ENCODE data around the gene KRT15. TPM values are rescaled to one million over a fixed set of nuclear protein-coding genes. Genes with fewer than 3 reads are reported as not detected.

KRT15 gene
- polyA plus RNA-seq, 1 of the 3 experiments (the other 2 are of a cell fraction), result 16.9 TPM

DNA sequence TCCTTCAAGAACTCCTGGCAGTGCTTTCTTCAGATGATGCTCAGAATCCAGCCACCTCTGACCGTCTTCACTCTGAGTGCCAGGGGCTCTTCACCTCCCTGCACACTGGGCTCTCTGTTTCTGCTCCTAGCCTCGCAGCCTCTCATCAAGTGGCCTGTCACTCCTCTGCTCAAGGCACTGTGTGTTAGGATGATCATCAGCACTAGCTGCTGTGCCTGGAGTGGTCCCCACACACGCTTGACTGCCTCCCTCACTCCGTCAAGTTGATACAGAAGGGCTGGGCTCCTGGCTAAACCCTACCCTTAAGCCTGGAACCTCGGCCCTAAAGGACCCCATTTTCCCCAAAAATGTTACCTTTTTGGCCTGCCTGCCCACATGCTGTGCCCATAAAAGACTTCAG lies 37.6 kb upstream of the KRT15 start (continued):
- TF ChIP-seq EZH2phosphoT487 (IDR thresholded peaks at IDR 0.05; ENCODE audit: borderline replicate concordance, low read depth) (no peak), FOSL2 (IDR thresholded peaks at IDR 0.05; ENCODE audit: borderline replicate concordance, low read depth) (no peak)

DNA sequence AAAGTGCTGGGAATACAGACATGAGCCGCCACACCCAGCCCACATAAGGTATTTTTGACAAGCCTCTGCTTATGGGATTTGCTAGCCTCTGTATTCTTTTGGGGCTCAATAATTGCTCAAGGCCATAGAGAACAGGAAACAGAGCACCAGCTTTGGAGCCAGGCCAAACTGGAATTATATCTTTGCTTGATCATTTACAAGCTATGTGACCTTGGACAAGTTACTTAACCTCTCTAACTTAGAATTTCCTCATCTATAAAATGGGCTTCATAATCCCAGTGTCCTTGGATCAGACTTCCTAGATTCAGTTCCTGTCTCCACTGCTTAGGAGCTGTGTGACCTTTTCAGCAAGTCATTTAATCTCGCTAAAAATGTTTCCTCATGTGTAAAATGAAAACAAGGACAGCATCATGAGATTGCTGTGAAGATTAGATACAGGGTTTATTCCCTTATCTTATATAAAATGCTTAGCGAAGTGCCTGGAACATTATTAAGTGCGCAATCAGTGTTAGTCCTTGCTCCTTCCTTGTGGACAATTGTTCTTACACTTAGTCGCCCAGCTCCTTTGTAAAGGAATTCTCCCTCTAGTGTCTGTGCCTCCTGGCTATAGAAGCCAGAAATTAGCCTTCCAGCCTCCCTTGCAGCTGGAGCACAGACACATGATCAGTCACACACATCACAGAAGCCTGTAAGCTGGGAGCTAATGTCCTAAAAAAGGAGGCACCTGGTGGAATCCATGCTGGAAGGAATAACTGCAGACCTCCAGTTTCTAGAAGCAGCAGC lies 36.6 kb upstream of the KRT15 start:
- H3K9me2 ChIP-seq, result no peaks in the 10 kb centered on the region
- TF ChIP-seq, protein P1, sequence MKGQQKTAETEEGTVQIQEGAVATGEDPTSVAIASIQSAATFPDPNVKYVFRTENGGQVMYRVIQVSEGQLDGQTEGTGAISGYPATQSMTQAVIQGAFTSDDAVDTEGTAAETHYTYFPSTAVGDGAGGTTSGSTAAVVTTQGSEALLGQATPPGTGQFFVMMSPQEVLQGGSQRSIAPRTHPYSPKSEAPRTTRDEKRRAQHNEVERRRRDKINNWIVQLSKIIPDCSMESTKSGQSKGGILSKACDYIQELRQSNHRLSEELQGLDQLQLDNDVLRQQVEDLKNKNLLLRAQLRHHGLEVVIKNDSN (IDR thresholded peaks at IDR 0.05; ENCODE audit: borderline replicate concordance, low read depth), result no peak
- TF ChIP-seq, protein P2, sequence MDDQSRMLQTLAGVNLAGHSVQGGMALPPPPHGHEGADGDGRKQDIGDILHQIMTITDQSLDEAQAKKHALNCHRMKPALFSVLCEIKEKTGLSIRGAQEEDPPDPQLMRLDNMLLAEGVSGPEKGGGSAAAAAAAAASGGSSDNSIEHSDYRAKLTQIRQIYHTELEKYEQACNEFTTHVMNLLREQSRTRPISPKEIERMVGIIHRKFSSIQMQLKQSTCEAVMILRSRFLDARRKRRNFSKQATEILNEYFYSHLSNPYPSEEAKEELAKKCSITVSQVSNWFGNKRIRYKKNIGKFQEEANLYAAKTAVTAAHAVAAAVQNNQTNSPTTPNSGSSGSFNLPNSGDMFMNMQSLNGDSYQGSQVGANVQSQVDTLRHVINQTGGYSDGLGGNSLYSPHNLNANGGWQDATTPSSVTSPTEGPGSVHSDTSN (IDR thresholded peaks at IDR 0.05), result no peak
- no peak for TF ChIP-seq YY1 (IDR thresholded peaks at IDR 0.05; ENCODE audit: low read depth)
- no peaks in the 10 kb centered on the region for H3K79me2 ChIP-seq (ENCODE audit: insufficient read depth)
- no peak overlapping the region for H3K4me3 ChIP-seq (ENCODE audit: low read depth in 2 of 2, low read length in 1 of 2)
- H3K4me2 ChIP-seq, result no peak overlapping the region
- CTCF ChIA-PET, result interaction anchor here (1.7 to 25.5 kb wide), 4 partner anchors 10 to 109 kb away, joined by 4 to 646 read pairs (median 274); no protein-coding TSS in a partner anchor
- no peaks in the 10 kb centered on the region for H4K20me1 ChIP-seq (ENCODE audit: insufficient read depth)
- H3K4me1 ChIP-seq (ENCODE audit: control insufficient read depth in 1 of 2, insufficient read depth in 2 of 2, low read depth in 1 of 2, low read length in 1 of 2), result no peaks in the 10 kb centered on the region; a peak in 1 of 4 replicates
- whole genome bisulfite sequencing (ENCODE audit: low lambda C conversion rate), result 31% methylated on average over 5 of the region's 5 CpGs
- no peak overlapping the region for H3K9ac ChIP-seq
- H3K36me3 ChIP-seq (replicated peaks in 1 of 2; ENCODE audit: control insufficient read depth in 1 of 2, insufficient read depth in 2 of 2, low read length in 1 of 2), result no peaks in the 10 kb centered on the region
- H3K27me3 ChIP-seq (ENCODE audit: insufficient read depth), result peaks cover 23% of the 10 kb centered on the region; the same call in 1 of the 2 replicates
- H3K27ac ChIP-seq (ENCODE audit: low read depth in 2 of 2, low read length in 1 of 2), result no peak overlapping the region
- H3K9me3 ChIP-seq, result no peaks in the 10 kb centered on the region
- H3F3A ChIP-seq (replicated peaks; ENCODE audit: insufficient read depth), result peaks cover 4% of the 10 kb centered on the region
- no peak overlapping the region for H2AFZ ChIP-seq (ENCODE audit: low read depth)
- POLR2A ChIA-PET, result no interaction called here
- DNase-seq, result no peak

DNA sequence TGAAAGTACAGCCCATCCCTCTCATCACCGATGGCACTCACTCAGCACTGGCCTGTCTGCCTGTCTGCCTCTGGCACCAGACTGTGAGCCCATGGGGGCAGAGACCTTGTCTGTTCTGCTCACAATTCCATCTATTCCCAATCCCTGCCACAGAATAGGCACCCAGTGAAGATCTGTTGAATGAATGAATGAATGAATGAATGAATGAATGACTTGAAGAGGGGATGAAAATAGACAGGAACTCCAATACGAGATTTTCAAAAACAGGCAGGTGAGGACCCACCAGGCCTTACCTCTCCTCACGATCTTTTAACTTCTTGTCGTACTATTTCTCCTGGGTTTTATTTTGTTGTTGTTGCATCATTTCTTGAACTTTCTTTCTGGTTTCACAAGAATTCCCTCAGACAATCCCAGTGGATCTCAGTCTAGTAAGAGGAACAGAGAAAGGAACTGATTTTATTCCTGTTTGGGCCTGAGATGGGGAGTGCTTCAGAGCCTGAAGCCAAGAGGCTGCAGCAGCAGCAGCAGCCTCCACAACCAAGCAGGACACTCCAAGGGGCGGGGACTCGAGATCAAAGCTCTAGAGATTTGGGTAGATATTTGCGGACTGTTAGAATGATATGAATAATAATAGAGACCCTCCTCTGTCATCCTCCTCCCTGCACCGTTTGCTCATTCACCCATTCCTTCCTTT lies 35.4 kb upstream of the KRT15 start:
- Histone ChIP-seq H3K9me2 (no peaks in the 10 kb centered on the region), H3K4me1 (ENCODE audit: control insufficient read depth in 1 of 2, insufficient read depth in 2 of 2, low read depth in 1 of 2, low read length in 1 of 2) (peaks cover under 1% of the 10 kb centered on the region in 2 experiments; a peak in 2 of 4 replicates), H3K27me3 (ENCODE audit: insufficient read depth) (peaks cover 19% of the 10 kb centered on the region; the same call in 1 of the 2 replicates), H3K9me3 (no peaks in the 10 kb centered on the region), H3K9ac (no peak overlapping the region), H2AFZ (ENCODE audit: low read depth) (no peak overlapping the region), H3K79me2 (ENCODE audit: insufficient read depth) (no peaks in the 10 kb centered on the region), H3K4me2 (no peak overlapping the region), H4K20me1 (ENCODE audit: insufficient read depth) (no peaks in the 10 kb centered on the region), H3K4me3 (ENCODE audit: low read depth in 2 of 2, low read length in 1 of 2) (no peak overlapping the region), H3K36me3 (replicated peaks in 1 of 2; ENCODE audit: control insufficient read depth in 1 of 2, insufficient read depth in 2 of 2, low read length in 1 of 2) (no peaks in the 10 kb centered on the region), H3K27ac (ENCODE audit: low read depth in 2 of 2, low read length in 1 of 2) (no peak overlapping the region), H3F3A (replicated peaks; ENCODE audit: insufficient read depth) (peaks cover 4% of the 10 kb centered on the region)
- ChIA-PET POLR2A (no interaction called here), CTCF (interaction anchor here (1.7 to 25.5 kb wide), 3 partner anchors 11 to 110 kb away, joined by 4 to 646 read pairs (median 534); no protein-coding TSS in a partner anchor)
- DNase-seq, result no peak
- 74% methylated on average over 8 of the region's 8 CpGs for WGBS (ENCODE audit: low lambda C conversion rate)
- no peak for TF ChIP-seq YY1 (IDR thresholded peaks at IDR 0.05; ENCODE audit: low read depth)
- TF ChIP-seq TAF1 (IDR thresholded peaks at IDR 0.05; ENCODE audit: borderline replicate concordance, low read depth, low read length), result no peak
- no peak for TF ChIP-seq NFIC (IDR thresholded peaks at IDR 0.05; ENCODE audit: borderline replicate concordance)
- TF ChIP-seq, protein P3, sequence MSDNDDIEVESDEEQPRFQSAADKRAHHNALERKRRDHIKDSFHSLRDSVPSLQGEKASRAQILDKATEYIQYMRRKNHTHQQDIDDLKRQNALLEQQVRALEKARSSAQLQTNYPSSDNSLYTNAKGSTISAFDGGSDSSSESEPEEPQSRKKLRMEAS (IDR thresholded peaks at IDR 0.05; ENCODE audit: low read depth), result no peak
- no peak for TF ChIP-seq RFX5 (IDR thresholded peaks at IDR 0.05; ENCODE audit: low read length)
- TF ChIP-seq, protein P4, sequence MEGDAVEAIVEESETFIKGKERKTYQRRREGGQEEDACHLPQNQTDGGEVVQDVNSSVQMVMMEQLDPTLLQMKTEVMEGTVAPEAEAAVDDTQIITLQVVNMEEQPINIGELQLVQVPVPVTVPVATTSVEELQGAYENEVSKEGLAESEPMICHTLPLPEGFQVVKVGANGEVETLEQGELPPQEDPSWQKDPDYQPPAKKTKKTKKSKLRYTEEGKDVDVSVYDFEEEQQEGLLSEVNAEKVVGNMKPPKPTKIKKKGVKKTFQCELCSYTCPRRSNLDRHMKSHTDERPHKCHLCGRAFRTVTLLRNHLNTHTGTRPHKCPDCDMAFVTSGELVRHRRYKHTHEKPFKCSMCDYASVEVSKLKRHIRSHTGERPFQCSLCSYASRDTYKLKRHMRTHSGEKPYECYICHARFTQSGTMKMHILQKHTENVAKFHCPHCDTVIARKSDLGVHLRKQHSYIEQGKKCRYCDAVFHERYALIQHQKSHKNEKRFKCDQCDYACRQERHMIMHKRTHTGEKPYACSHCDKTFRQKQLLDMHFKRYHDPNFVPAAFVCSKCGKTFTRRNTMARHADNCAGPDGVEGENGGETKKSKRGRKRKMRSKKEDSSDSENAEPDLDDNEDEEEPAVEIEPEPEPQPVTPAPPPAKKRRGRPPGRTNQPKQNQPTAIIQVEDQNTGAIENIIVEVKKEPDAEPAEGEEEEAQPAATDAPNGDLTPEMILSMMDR (IDR thresholded peaks at IDR 0.05), result no peak
- no peak for TF ChIP-seq RCOR1 (IDR thresholded peaks at IDR 0.05; ENCODE audit: low read length)
- no peak for TF ChIP-seq CHD2 (IDR thresholded peaks at IDR 0.05; ENCODE audit: low read length, partially characterized antibody)
- no peak for TF ChIP-seq ELF1 (IDR thresholded peaks at IDR 0.05)
- TF ChIP-seq, protein P2 (IDR thresholded peaks at IDR 0.05), result no peak
- TF ChIP-seq, protein P1 (IDR thresholded peaks at IDR 0.05; ENCODE audit: borderline replicate concordance, low read depth), result no peak
- no peak for TF ChIP-seq MEF2A (IDR thresholded peaks at IDR 0.05; ENCODE audit: borderline replicate concordance, low read depth)

Data from SK-N-SH (cell line).